Omental fat pad (tissue), 4 donors: ENCODE measurements around the gene RRP7A. TPM values are rescaled to one million over a fixed set of nuclear protein-coding genes. Genes with fewer than 3 reads are reported as not detected.
"Not testable (repeated sequence)": the region's sequence is repeated elsewhere in the genome, so short reads cannot be mapped to it uniquely, and the experiment has no call there.

Experiments
- ATAC-seq: fragments of 150-250 bp; one replicate; pipeline ENCODE4 v1.9.1; 2016; ENCODE audit warnings: mild to moderate bottlenecking, moderate library complexity; ENCODE audit not compliant: low FRiP score
- DNase-seq: peaks from one replicate; pipeline ENCODE4 v3.0.0-alpha.2; 2019; ENCODE audit warnings: low spot score
- total RNA-seq, 4 donors: library from RNA; depleted of rRNA; stranded (reverse); fragments of >200 nt; gene quantifications; one replicate each; pipeline ENCODE4 v1.1.0, GENCODE V29; 2016
- TF ChIP-seq, protein P1 (sequence below), 3 donors: fragments of 450-650 bp; IDR thresholded peaks; one replicate each; pipeline ENCODE4 v1.5.1; 2016 to 2017; ENCODE audit warnings: antibody characterized with exemption in 3 of 3, mild to moderate bottlenecking in 3 of 3, moderate library complexity in 2 of 3

Gene RRP7A
- total RNA-seq, 4 donors from 2014 or later: 19.3 to 28.6 (median 23.4) TPM

DNA sequence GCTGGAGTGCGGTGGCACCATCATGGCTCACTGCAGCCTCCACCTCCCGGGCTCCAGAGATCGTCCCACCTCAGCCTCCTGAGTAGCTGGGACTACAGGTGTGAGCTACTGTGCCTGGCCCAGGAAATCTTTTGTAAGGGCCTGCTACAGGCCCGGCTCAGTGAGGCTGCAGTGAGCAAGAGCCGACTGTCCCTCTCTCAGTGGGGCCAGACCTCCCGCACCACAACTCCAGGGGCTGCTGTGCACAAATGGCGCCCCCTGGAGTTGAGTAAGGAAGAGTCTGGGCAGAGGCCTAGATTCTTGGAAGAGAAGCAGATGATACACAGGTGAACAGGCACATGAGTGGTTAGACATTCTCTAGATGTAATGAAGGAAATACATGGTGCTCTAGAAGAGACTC, 41.2 kb upstream of the RRP7A start:
- no peak for ATAC-seq
- TF ChIP-seq, protein P1, sequence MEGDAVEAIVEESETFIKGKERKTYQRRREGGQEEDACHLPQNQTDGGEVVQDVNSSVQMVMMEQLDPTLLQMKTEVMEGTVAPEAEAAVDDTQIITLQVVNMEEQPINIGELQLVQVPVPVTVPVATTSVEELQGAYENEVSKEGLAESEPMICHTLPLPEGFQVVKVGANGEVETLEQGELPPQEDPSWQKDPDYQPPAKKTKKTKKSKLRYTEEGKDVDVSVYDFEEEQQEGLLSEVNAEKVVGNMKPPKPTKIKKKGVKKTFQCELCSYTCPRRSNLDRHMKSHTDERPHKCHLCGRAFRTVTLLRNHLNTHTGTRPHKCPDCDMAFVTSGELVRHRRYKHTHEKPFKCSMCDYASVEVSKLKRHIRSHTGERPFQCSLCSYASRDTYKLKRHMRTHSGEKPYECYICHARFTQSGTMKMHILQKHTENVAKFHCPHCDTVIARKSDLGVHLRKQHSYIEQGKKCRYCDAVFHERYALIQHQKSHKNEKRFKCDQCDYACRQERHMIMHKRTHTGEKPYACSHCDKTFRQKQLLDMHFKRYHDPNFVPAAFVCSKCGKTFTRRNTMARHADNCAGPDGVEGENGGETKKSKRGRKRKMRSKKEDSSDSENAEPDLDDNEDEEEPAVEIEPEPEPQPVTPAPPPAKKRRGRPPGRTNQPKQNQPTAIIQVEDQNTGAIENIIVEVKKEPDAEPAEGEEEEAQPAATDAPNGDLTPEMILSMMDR (IDR thresholded peaks at IDR 0.05): no peak
- DNase-seq: no peak

DNA sequence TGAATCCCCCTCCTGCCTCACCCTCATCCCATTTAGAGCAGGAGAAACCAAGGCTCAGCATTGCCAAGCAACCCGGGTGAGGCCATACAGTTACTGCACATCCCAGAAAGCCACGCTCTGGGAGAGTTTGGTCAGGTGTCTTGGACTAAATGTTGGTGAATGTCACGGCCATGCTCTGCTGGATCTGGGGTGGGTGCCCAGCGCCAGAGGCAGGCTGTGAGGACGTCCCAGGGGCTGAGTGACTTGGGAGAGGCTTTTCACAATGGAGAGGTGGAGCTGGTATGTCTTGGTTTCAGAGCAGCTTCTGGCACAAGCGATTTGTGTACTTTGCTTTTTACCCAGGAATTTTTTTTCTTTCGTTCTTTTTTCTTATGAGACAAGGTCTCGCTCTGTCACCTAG, 40.8 kb upstream of the RRP7A start:
- no peak for ATAC-seq
- TF ChIP-seq, protein P1 (IDR thresholded peaks at IDR 0.05): no peak
- DNase-seq: no peak

DNA sequence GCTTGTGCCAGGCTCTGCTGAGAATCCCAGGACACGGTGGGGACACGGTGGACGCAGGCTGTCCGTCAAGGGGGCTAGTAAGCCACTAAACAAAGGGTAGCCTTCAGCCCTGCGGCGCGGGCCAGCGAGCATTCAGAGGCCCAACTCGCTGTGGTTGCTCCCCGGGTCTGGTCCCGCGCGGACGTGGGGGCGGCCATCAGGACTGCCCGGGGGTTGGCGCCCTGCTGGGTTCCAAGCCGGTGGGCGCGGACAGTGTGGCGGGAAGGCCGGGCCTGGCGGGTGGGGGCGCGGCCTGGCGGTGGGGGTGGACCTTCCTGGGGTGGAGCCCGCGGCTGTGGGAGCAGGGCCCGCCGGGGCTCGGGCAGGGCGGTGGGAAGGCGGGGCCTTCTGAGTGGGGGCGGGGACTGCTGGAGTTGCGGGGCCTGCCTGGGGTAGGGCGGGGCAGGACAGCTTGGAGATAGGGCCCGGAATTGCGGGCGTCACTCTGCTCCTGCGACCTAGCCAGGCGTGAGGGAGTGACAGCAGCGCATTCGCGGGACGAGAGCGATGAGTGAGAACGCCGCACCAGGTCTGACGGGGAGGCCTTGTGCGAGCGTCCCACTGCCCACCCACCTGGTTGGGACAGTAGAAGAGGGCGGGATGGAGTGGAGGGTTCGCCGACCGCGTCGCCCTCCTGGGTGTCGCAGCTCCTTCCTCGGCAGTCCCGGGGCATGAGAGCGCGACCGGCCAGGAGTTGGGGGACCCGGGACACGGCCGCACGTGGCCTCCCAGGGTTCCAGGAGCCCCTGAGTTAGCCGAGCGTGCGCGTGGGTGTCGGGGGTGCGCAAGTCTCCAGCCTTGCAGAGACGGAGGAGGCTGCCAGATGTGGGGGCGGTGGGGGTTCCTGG, 34.1 kb upstream of the RRP7A start, which contains the start of gene SERHL2:
SERHL2 (plus strand) TSS at position 482 of the 887 bp plus-strand sequence; CDS start at position 547, 65 bp downstream.
- DNase-seq (peak; percentile 74), ATAC-seq (peak; percentile 96)
- TF ChIP-seq, protein P1 (IDR thresholded peaks at IDR 0.05): no peak

DNA sequence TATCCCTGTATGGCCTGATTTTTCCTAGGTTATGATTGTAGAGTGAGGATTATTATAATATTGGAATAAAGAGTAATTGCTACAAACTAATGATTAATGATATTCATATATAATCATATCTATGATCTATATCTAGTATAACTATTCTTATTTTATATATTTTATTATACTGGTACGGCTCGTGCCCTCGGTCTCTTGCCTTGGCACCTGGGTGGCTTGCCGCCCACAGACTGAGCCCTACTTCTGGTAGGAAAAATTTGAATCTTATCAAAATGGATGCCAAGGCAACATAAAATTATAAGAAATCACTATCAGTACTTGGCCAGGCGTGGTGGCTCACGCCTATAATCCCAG, 32.7 kb upstream of the RRP7A start:
- not testable (repeated sequence) for DNase-seq, ATAC-seq

- TF ChIP-seq, protein P1 (IDR thresholded peaks at IDR 0.05): no peak
- no peak for DNase-seq
- ATAC-seq: no peak
Measured at GRCh38 chr22:42549331-42550060, 29.9 kb upstream of the RRP7A start.

DNA sequence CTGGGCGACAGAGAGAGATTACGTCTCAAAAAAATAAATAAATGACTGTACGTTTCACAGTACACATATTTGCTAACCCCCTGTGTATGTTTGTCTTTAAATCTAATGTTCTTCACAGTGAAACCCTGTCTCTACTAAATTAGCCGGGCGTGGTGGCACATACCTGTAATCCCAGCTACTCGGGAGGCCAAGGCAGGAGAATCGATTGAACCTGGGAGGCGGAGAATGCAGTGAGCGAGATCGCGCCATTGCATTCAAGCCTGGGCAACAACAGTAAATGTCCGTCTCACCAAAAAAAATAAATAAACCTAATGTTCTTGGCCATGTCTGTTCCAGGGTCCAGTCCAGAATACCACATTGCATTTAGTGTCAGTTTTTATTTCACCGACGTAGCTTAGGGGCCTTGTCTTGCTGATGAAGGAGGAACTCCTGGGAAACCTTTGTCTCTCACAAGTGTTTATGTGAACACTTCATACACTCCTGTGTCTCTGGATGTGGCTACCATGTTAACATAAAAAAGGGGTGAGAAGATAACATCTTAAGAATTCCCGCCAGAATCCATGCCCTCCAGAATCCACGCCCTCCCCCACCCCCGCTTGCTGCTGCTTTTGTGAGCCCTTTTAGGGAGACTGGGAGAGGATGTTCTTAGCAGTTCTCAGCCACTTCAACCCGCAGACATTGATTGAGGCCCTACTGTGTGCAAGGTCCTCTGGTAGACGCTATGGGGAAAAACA, 29.2 kb upstream of the RRP7A start:
- ATAC-seq (no peak), DNase-seq (no peak)
- TF ChIP-seq, protein P1 (IDR thresholded peaks at IDR 0.05): no peak

DNA sequence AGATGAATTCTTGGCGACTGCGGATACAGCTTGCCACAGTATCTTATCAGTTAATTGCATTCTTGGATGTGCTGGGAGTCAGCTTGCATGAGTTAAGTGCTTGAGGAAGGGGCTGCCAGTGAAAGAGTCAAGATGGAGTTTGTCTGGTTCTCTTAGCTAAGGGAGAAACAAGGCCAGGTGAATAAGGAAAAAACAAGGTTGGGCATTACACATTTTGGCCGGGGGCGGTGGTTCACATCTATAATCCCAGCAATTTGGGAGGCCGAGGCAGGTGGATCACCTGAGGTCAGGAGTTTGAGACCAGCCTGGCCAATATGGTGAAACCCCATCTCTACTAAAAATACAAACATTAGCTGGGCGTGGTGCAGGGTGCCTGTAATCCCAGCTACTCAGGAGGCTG, 28.5 kb upstream of the RRP7A start:
- ATAC-seq, DNase-seq: not testable (repeated sequence)
